COLO668 (cell line): ENCODE measurements around the gene TUBA4A.
A peak's percentile ranks its signal among the peaks of the same experiment; 100 is the strongest.

Source experiments
- DNase-seq: peaks from one replicate; lab custom pipeline; 2025; ENCODE audit not compliant: unreplicated experiment; lab: John Stamatoyannopoulos, UW

The TUBA4A gene

DNA sequence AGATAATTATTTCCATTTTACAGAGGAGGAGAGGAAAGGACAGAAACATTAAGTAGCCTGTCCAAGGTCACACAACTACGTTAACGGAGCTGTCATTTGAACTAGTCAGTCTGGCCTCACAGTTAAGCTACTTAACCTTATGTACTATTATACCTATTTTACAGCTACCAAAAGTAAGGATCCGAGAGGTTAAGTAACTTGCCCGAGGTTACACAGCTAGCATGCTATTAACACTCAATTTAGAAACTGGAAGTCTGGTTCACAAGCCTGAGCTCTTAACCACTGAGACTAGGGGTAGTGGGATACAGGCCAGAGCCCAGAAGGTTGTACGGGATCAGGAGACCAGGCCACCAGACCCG, 8.9 kb downstream of the TUBA4A start:
- no peak for DNase-seq

- no peak for DNase-seq
Observed at GRCh38 chr2:219243291-219243761, 10.4 kb downstream of the TUBA4A start.

DNA sequence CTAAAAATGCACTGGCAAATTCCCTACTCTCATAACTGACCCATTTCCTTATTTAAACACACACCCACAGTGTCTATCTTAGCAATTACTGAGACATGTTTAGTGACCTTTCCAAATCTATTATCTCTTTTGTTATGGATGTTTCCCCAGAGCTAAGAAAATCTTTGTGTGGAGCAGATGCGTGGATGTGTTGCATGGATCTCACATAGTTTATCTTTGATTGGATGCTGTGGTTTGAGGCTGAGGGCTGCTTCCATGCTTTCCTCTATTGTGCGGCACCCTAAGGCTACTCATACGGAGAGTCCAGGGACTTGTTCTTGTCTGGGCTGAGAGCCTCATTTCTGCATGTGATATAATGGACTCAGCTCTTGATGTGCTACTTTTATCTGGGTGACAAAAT, 19.4 kb downstream of the TUBA4A start:
- DNase-seq: no peak

DNA sequence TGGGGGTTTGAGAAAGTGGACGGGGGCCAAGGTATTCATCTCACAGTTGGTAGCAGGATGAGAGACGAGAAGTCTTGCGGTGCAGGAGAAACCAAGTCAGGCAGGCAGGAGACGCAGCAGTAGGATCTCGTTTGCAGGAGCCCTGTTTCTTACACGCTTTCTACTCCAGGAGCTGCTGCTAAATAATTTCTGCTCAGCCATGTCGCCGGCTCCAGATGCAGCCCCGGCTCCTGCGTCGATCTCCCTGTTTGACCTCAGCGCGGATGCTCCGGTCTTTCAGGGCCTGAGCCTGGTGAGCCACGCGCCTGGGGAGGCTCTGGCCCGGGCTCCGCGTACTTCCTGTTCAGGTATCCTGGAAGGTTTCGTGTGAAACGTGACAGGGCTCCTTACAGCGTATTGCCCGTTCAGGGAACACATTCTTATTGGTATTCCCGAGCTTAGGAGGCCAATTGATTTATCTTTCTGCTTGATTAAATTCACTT, 23.6 kb downstream of the TUBA4A start:
- DNase-seq: peak; percentile 67

DNA sequence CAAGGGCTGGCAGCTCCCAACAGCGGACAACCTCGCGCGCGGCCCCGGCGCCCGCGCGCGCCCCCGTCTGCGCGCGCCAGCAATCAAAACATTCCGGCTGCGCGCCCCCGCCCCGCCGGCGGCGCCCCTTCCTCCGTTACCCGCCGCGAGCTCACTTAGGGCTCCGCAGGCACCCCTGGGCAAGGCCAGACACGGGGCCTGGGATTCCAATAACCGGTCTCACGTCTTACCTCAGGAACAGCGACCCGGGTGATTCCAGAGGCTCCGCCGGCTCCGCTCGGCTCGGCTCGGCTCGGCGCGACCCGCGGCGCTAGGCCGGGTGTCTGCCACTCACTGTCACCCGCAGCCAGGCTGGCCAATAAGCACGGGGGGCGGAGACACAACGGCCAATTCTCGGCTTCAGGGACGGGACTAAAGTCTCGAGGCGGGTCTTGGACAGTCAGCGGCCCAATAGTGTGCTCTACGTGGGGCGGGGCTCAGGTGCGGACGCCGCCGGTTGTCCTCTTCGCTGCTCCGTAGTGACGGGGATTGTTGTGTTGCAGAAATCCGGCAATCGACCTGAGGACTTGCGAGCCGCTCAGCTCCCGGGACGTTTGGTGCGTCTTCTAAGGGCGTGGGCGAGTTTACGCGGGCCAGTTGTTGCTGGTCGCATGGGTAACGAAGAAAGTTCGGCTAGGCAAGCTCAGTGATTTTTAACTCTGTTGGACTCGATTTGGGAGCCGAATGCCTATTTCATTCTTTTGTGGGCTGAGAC, 24.2 kb downstream of the TUBA4A start, which contains the start of the genes ANKZF1 and ATG9A:
ANKZF1 (plus strand) TSS at position 502 of the 754 bp plus-strand sequence. CDS start 452 bp downstream, outside the sequence.
ATG9A (minus strand) TSS at position 332 of the 754 bp plus-strand sequence. CDS start 1,612 bp downstream, outside the sequence.
- peak; percentile 98 for DNase-seq

DNA sequence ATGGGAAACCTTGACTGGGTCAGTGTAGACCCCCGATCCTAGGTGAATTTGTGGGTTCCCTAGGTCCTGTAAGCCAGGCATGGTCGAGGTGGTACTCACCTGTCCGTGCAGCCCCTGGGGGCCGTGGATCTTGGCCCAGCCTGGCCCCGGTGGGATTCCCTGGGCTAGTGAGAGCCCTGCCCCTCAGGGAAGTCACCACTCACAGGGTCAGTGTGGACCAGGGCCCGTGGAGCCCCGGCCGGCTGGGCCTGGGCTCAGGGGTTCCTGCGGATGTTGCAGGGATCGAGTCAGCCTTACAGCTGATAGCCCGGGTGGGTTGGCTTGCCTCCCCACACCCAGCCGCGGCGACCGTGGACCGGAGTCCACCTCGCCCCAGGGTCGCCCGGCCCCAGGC, 24.8 kb downstream of the TUBA4A start:
- no peak for DNase-seq

- DNase-seq: no peak
Observed at GRCh38 chr2:219228041-219228910, 25.4 kb downstream of the TUBA4A start.

DNA sequence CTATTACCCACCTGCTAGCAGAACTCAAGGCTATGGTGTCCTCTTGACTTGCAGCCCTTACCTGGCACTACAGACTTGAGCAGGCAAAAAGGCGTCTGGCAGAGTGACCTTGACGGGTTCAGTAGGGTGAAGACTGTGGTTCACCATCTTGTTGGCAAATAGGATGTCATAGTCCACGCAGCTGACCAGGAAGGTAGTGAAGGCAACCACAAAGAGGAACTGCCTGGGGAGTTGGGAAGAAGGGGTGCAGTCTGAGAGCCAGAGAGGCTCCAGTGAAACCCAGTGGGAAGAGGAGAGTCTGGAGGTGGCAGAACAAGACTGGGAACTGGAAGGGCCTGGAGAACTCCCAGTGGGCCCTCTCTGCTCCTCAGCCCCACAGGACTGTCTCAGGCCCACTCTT, 28.4 kb downstream of the TUBA4A start:
- no peak for DNase-seq

GRCh38 chr2:219223831-219224610, 29.7 kb downstream of the TUBA4A start:
- DNase-seq: no peak

DNA sequence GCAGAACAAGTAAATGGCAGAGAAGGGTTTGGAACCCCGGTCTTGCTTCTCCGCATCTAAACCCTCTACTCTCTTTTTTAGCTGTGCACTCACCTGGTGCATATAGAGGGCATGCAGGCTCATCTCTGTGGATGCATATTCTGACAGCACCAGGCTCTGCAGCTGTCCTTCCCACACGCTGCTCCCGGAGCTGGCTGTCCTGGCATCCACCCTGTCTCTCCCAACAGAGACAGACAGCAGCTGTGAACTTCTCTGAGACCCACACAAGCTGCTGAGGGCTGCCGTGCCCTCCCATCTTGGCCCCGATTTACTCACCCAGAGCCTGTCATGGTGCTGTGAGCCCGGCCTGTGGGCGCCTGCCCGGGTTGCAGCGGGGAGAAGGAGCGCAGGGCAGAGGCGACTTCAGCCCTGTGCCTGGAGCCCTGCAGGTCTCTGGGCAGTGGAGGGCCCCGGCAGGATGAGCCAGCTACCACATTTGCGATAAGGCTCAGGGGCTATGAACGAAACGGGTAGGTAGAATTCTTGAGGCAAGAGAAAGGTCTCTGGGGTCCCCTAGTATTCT, 31.7 kb downstream of the TUBA4A start:
- no peak for DNase-seq

DNA sequence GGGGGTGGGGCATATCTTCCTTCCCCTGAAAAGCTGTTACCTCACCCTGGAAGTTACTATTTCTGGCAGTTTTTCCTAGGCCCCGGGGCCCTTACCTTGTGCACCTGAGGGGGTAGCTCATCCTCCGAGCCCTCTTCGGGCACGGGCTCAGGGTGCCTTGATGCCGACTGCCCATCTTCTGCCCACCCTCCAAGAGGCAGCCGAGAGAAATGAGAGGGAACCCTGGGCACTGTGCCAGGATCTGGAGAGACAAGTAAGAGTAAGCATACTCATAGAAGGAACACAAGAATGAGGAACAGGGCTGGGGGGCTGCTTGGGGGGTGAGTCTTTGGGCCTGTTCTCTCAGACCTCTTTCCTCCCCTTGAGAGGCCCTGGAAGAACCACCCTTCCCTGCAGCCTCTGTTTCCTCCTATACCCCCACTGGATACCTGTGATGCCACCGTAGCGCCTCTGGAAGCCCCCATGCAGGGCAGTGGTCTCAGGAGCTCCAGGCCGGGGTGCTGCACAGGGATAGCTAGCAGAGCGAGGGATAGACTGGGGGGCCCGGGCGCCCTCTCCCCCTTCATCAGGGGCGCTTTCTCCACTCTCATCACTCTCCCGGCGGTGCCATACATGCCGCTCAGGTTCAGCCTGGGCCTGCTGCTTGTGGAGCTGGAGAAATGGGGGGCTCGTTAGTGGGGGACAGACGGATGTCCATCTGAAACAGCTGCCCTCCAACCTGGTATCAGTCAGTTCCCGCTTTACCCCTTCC, 32.9 kb downstream of the TUBA4A start:
- no peak for DNase-seq

GRCh38 chr2:219219784-219220532, 33.8 kb downstream of the TUBA4A start:
- no peak for DNase-seq

DNA sequence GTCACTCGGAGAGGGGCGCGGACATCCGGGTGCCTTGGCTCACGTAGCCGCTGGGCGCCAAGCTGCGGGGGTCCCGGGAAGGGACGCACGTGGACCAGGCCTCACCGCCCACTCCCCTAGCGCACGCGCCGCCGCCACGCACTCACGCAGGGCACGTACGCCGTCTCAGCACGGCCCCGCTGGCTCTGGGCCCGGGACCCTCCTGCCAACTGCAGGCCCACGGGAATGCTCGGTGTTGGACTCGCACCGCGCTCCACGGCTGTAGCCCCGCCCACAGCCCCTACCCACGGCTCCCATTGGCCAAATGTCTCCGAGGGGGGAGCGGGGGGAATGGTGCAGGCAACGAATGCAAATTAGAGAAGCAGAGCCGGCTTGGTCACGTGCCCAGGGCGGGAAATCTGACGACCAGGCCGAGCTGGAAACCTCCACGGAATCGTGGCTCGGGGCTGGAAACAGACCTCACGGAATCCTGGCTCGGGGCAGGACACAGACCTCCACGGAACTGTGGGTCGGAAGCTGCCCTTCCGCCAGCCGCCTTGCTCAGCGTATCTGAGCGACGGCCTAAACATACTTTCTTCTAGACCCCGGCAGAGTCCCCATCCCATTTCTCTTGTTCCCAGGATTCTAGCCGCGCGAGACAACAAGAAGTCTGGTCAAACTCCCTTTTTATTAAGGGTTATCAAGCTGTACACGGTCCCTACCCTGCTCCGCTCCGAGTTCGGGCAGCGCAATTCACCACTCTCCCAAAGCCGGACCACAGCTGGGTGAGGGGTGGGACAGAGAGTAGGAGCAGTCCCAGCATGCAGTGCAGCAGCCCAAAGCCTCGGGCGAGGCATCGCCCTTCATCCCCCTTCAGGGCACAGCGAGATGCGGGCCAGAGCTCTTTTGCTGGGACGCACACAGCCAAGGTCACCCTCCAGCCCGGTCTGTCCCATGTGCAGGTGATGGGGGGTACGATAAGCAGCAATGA, 34.7 kb downstream of the TUBA4A start, which contains the start of gene ABCB6:
ABCB6 (minus strand) TSS at position 227 of the 970 bp plus-strand sequence. CDS start 285 bp downstream, outside the sequence.
- peak; percentile 94 for DNase-seq

- DNase-seq: peak; percentile 74
Observed at GRCh38 chr2:219218217-219218731, 35.4 kb downstream of the TUBA4A start.

DNA sequence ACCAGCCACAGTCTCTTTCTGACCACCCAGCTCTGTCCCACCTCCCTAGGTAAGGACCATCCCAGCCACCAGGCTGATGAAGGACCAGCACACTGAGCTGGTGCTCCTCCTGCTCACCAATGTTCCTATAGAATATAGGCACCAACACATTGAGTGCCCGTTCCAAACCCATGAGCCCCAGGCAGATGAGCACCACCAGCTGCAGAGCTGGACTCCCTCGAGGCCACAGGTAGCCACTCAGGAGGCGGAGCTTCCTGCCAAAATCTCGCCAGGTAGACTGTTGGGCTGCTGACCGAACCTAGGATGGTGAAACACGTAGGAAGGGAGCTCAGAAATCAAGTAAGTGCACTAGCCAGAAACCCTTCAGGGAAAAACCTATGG, 37.2 kb downstream of the TUBA4A start:
- DNase-seq: no peak

- no peak for DNase-seq
Observed at GRCh38 chr2:219215871-219216534, 37.7 kb downstream of the TUBA4A start.

GRCh38 chr2:219214786-219215185, 38.9 kb downstream of the TUBA4A start:
- no peak for DNase-seq
